UCSD-AML1 (cell line): ENCODE measurements around the gene MAML2.

Experiments used
- DNase-seq: peaks from one replicate; lab custom pipeline; 2025; ENCODE audit not compliant: unreplicated experiment; lab: John Stamatoyannopoulos, UW

Gene MAML2

DNA sequence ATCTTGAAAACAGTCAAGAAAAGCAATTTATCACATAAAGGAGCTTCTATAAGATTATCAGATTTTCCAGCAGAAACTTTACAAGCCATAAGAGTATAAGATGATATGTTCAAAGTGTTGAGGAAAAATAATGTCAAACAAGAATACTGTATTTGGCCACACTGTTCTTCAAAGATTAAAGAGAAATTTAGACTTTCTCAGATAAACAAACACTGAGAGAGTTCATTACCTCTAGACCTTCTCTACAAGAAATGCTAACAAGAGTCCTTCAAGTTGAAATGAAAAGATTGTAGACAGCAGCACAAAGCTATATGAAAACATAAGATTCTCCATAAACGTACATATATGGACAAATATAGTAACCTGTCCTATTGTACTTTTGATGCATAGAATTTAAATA, 411.1 kb downstream of the MAML2 start:
- DNase-seq = no peak

DNA sequence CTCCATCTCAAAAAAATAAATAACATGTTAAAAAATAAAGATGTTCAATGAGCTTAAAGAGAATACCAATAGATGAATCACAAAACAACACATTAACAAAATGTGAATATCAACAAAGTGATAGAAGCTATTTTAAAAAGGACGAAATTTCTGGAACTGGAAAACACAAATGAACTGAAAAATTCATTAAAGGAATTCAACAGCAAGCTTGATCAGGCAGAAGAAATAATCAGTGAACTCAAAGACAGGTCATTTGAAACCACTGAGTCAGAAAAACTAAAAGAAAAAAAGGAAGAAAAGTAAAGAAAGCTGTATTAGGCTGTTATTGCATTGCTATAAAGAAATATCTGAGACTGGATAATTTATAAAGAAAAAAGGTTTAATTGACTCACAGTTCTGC, 412.0 kb downstream of the MAML2 start:
- DNase-seq = no peak

DNA sequence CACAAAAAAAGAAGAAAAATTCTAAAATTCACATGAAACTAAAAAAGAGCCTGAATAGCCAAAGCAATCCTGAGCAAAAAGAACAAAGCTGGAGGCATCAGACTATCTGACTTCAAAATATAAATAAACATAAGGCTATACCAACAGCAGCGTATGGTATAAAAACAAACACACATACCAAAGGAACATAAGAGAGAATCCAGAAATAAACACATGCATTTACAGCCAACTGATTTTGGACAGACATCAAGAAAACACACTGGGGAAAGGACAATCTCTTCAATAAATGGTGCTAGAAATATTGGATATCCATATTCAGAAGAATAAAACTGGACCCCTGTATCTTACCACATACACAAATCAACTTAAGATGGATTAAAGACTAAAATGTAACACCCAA, 416.3 kb downstream of the MAML2 start:
- DNase-seq = no peak
